ENCODE data around the gene CDH4. TPM values are rescaled to one million over a fixed set of nuclear protein-coding genes. Genes with fewer than 3 reads are reported as not detected.

CDH4 gene
- total and polyA plus RNA-seq, 9 of the 15 experiments (the other 6 are each of a cell fraction or from before 2014, with no cell fraction given): 0.04 TPM; not detected in 8

- TF ChIP-seq SMARCC2 (IDR thresholded peaks at IDR 0.05; ENCODE audit: low read depth) (0 out of 2 replicates have a peak, but pooled peaks have one; percentile 20), EGR1 (conservative IDR thresholded peaks at IDR 0.05) (no peak), RNF219 (CRISPR knock-in tag; IDR thresholded peaks at IDR 0.05) (no peak), TRIM28 (IDR thresholded peaks at IDR 0.05) (no peak), MAFG (tag; conservative IDR thresholded peaks at IDR 0.05) (no peak), ZFP36 (IDR thresholded peaks at IDR 0.05; ENCODE audit: low read depth, low read length, partially characterized antibody) (peak; percentile 50), SNRNP70 (optimal IDR thresholded peaks at IDR 0.05; ENCODE audit: low read depth, low read length) (no peak), ELF4 (CRISPR knock-in tag; IDR thresholded peaks at IDR 0.05) (no peak), ZNF707 (CRISPR knock-in tag; conservative IDR thresholded peaks at IDR 0.05) (no peak), ZNF589 (CRISPR knock-in tag; IDR thresholded peaks at IDR 0.05; ENCODE audit: low read depth) (no peak), ZNF583 (CRISPR knock-in tag; IDR thresholded peaks at IDR 0.05) (no peak), RAD21 (CRISPR knock-in tag; conservative IDR thresholded peaks at IDR 0.05 in 1 of 2, IDR thresholded peaks at IDR 0.05 in 1 of 2) (no peak), RBFOX2 (IDR thresholded peaks at IDR 0.05; ENCODE audit: low read depth, low read length) (peak; percentile 50; the same call in 1 of the 2 replicates), LARP7 (IDR thresholded peaks at IDR 0.05) (no peak), FOXJ2 (tag; IDR thresholded peaks at IDR 0.05) (no peak), ZNF507 (tag; conservative IDR thresholded peaks at IDR 0.05) (no peak), MEF2D (tag; conservative IDR thresholded peaks at IDR 0.05; ENCODE audit: low read depth) (no peak), ELF2 (CRISPR knock-in tag; IDR thresholded peaks at IDR 0.05) (no peak), MYBL2 (IDR thresholded peaks at IDR 0.05; ENCODE audit: low read depth) (no peak), MYBL2 (CRISPR knock-in tag; IDR thresholded peaks at IDR 0.05; ENCODE audit: borderline replicate concordance) (no peak), HINFP (tag; conservative IDR thresholded peaks at IDR 0.05; ENCODE audit: low read depth) (no peak), TRIM24 (IDR thresholded peaks at IDR 0.05) (peak; percentile 27 to 48; a peak in 1 of 4 replicates), ZNF23 (CRISPR knock-in tag; IDR thresholded peaks at IDR 0.05) (no peak), JUND (IDR thresholded peaks at IDR 0.05; ENCODE audit: borderline replicate concordance, low read depth, low read length) (peak; percentile 86), JUND (tag; IDR thresholded peaks at IDR 0.05; ENCODE audit: borderline replicate concordance, low read depth, low read length) (peak; percentile 37; the same call in 1 of the 3 replicates), ZNF175 (CRISPR knock-in tag; IDR thresholded peaks at IDR 0.05; ENCODE audit: low read depth) (no peak), SIX5 (IDR thresholded peaks at IDR 0.05; ENCODE audit: borderline replicate concordance in 1 of 2, insufficient read depth in 1 of 2, low read depth in 1 of 2, low read length in 2 of 2) (no peak)
These were observed 269.8 kb downstream of the CDH4 start (continued) for GRCh38 chr20:61521687-61522420.
